ENCODE measurements around the gene LNPK.
A peak's percentile ranks its signal among the peaks of the same experiment; 100 is the strongest.

The LNPK gene

DNA sequence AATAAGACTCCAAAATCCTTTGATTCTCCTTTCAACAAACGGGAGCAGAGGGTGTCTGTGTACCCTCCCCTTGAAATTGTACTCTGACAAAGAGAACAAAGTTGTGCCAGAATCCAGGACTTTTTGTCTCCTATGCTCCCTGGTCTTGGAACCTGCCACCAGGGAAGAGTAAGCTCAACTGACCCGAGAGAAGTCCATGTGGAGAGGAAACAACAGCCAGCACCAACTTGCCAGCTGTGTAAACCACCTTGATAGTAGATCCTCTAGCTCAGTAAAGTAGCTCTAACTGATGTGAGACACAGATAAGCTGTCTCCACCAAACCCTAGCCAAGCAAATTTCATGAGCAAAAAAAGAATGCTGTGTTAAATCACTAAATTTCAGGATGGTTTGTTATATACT, 46.9 kb downstream of the LNPK start:
- H3K4me3 ChIP-seq, result no peak overlapping the region
- in situ Hi-C loops (cut with MboI; ENCODE audit: low sequenced_read_pairs), result no loop called here
- no peaks in the 10 kb centered on the region; the same call in 1 of the 2 replicates for H3K36me3 ChIP-seq (replicated peaks)
- no peaks in the 10 kb centered on the region; the same call in 1 of the 2 replicates for H3K4me1 ChIP-seq
- DNase-seq (ENCODE audit: low spot score in 2 of 2), result no peak
- H3K27me3 ChIP-seq (ENCODE audit: low read depth), result no peaks in the 10 kb centered on the region
- H3K9me3 ChIP-seq, result no peaks in the 10 kb centered on the region

GRCh38 chr2:175950512-175950911, 51.6 kb downstream of the LNPK start:
- H3K27me3 ChIP-seq (ENCODE audit: low read depth), result no peaks in the 10 kb centered on the region
- H3K4me3 ChIP-seq, result no peak overlapping the region
- H3K9me3 ChIP-seq, result no peaks in the 10 kb centered on the region
- in situ Hi-C loops (cut with MboI; ENCODE audit: low sequenced_read_pairs), result no loop called here
- H3K4me1 ChIP-seq, result no peaks in the 10 kb centered on the region; the same call in 1 of the 2 replicates
- DNase-seq (ENCODE audit: low spot score in 2 of 2), result no peak
- peaks cover 3% of the 10 kb centered on the region; the same call in 1 of the 2 replicates for H3K36me3 ChIP-seq (replicated peaks)

- H3K4me3 ChIP-seq, result no peak overlapping the region
- no peaks in the 10 kb centered on the region for H3K4me1 ChIP-seq
- peak in 1 of 2 experiments; percentile 2 for DNase-seq (ENCODE audit: low spot score in 2 of 2)
- H3K36me3 ChIP-seq (replicated peaks), result peaks cover 7% of the 10 kb centered on the region; the same call in 1 of the 2 replicates
- H3K9me3 ChIP-seq, result no peaks in the 10 kb centered on the region
- in situ Hi-C loops (cut with MboI; ENCODE audit: low sequenced_read_pairs), result no loop called here
- H3K27me3 ChIP-seq (ENCODE audit: low read depth), result no peaks in the 10 kb centered on the region
These were observed 53.9 kb downstream of the LNPK start for GRCh38 chr2:175948191-175948590.

DNA sequence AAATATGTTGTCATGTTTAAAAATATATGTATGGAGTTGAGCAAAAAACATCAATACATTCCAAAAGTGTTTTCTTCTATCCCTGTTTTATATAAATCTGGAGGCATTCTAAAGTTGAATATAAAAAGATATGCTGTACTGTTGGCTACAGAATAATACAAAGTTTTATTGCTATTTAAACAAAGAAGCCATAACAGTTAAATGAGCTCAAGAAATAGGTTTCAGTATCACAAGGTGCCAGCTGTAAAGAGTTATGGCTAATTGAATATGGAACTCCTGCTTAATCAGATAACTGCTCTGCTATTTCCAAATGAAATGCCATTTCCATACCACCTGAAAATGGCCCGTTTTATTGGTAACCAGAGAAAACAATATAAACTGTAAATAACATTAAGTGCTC, 55.0 kb downstream of the LNPK start:
- no peak overlapping the region for H3K4me3 ChIP-seq
- no peaks in the 10 kb centered on the region for H3K9me3 ChIP-seq
- peaks cover 7% of the 10 kb centered on the region; the same call in 1 of the 2 replicates for H3K36me3 ChIP-seq (replicated peaks)
- in situ Hi-C loops (cut with MboI; ENCODE audit: low sequenced_read_pairs), result no loop called here
- H3K27me3 ChIP-seq (ENCODE audit: low read depth), result no peaks in the 10 kb centered on the region
- H3K4me1 ChIP-seq, result no peaks in the 10 kb centered on the region
- DNase-seq (ENCODE audit: low spot score in 2 of 2), result peak in 1 of 2 experiments; percentile 1

DNA sequence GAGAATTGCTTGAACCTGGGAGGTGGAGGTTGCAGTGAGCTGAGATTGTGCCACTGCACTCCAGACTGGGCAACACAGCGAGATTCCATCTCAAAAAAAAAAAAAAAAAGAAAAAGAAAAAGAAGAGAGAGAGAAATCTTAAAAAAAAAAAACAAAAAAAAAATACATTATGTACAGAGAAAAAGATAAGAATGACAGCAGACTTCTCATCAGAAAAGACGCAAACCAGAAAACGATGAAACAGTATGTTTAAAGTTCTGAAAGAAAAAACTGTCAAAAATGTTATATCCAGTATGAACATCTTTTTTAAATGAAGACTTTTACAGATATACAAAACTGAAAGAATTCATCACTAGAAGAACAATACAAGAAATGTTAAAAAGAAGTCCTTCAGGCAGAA, 60.4 kb downstream of the LNPK start:
- H3K4me3 ChIP-seq, result no peak overlapping the region
- no peaks in the 10 kb centered on the region for H3K4me1 ChIP-seq
- in situ Hi-C loops (cut with MboI; ENCODE audit: low sequenced_read_pairs), result no loop called here
- H3K36me3 ChIP-seq (replicated peaks), result peaks cover 7% of the 10 kb centered on the region; the same call in 1 of the 2 replicates
- H3K9me3 ChIP-seq, result no peaks in the 10 kb centered on the region
- no peaks in the 10 kb centered on the region for H3K27me3 ChIP-seq (ENCODE audit: low read depth)
- peak in 1 of 2 experiments; percentile 2 for DNase-seq (ENCODE audit: low spot score in 2 of 2)

DNA sequence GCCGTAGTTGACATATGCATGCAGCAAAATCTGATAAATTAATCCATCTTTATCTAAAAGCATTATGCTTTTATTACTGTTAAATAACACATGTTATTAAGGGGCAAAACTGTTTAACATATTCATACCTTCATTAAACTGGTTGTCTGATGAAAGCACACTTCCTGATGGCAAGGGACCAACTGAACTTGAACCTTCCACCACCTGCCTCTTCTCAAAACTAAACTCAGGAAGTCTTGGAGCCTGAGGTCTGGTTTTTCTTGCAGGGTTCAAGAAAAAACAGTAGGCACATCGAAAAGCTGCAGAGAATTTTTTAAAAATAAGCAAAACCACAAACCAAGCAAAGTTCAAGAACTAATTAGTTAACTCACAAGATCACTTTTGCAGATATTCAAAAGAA, 64.9 kb downstream of the LNPK start:
- H3K9me3 ChIP-seq, result no peaks in the 10 kb centered on the region
- H3K4me3 ChIP-seq, result no peak overlapping the region
- in situ Hi-C loops (cut with MboI; ENCODE audit: low sequenced_read_pairs), result no loop called here
- no peaks in the 10 kb centered on the region for H3K4me1 ChIP-seq
- no peaks in the 10 kb centered on the region for H3K27me3 ChIP-seq (ENCODE audit: low read depth)
- H3K36me3 ChIP-seq (replicated peaks), result no peaks in the 10 kb centered on the region; the same call in 1 of the 2 replicates
- DNase-seq (ENCODE audit: low spot score in 2 of 2), result no peak

- in situ Hi-C loops (cut with MboI; ENCODE audit: low sequenced_read_pairs), result no loop called here
- H3K4me3 ChIP-seq, result no peak overlapping the region
- DNase-seq (ENCODE audit: low spot score in 2 of 2), result no peak
These were observed 66.5 kb downstream of the LNPK start for GRCh38 chr2:175935289-175936181.

GRCh38 chr2:175932675-175933074, 69.4 kb downstream of the LNPK start:
- H3K4me1 ChIP-seq, result no peaks in the 10 kb centered on the region
- no peaks in the 10 kb centered on the region for H3K27me3 ChIP-seq (ENCODE audit: low read depth)
- H3K4me3 ChIP-seq, result no peak overlapping the region
- in situ Hi-C loops (cut with MboI; ENCODE audit: low sequenced_read_pairs), result no loop called here
- no peak for DNase-seq (ENCODE audit: low spot score in 2 of 2)
- H3K9me3 ChIP-seq, result no peaks in the 10 kb centered on the region
- peaks cover 4% of the 10 kb centered on the region for H3K36me3 ChIP-seq (replicated peaks)

More at GRCh38 chr2:175935289-175936181, 66.5 kb downstream of the LNPK start:
- Histone ChIP-seq H3K9me3 (no peaks in the 10 kb centered on the region), H3K27me3 (ENCODE audit: low read depth) (no peaks in the 10 kb centered on the region), H3K36me3 (replicated peaks) (no peaks in the 10 kb centered on the region; the same call in 1 of the 2 replicates), H3K4me1 (no peaks in the 10 kb centered on the region)

DNA sequence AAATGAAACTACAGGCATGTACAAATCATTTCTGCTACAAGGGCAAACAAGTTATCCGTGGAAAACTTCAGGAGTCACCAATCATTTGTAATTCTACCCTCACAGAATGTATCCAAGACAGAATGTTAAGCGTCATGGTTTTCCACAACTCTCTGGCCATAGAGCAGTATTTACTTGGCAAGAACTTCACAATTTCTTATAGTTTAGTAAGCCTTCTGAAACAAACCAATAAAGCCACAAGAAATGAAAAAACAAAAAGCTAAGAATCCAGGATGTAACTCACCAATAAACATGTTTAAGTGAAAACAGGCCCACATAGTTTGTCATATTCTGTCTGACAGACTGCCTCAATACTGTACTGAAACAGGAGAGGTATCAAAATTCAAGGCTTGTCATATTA, 70.3 kb downstream of the LNPK start:
- H3K4me3 ChIP-seq, result no peak overlapping the region
- in situ Hi-C loops (cut with MboI; ENCODE audit: low sequenced_read_pairs), result no loop called here
- no peaks in the 10 kb centered on the region for H3K9me3 ChIP-seq
- DNase-seq (ENCODE audit: low spot score in 2 of 2), result no peak
- H3K36me3 ChIP-seq (replicated peaks), result peaks cover 4% of the 10 kb centered on the region
- no peaks in the 10 kb centered on the region for H3K4me1 ChIP-seq
- no peaks in the 10 kb centered on the region for H3K27me3 ChIP-seq (ENCODE audit: low read depth)

GRCh38 chr2:175930504-175930903, 71.6 kb downstream of the LNPK start:
- Histone ChIP-seq H3K36me3 (replicated peaks) (peaks cover 4% of the 10 kb centered on the region), H3K9me3 (no peaks in the 10 kb centered on the region), H3K4me1 (no peaks in the 10 kb centered on the region), H3K4me3 (no peak overlapping the region), H3K27me3 (ENCODE audit: low read depth) (no peaks in the 10 kb centered on the region)
- no peak for DNase-seq (ENCODE audit: low spot score in 2 of 2)
- in situ Hi-C loops (cut with MboI; ENCODE audit: low sequenced_read_pairs), result no loop called here

GRCh38 chr2:175929850-175930249, 72.2 kb downstream of the LNPK start:
- in situ Hi-C loops (cut with MboI; ENCODE audit: low sequenced_read_pairs), result no loop called here
- H3K36me3 ChIP-seq (replicated peaks), result peaks cover 4% of the 10 kb centered on the region
- DNase-seq (ENCODE audit: low spot score in 2 of 2), result no peak
- no peaks in the 10 kb centered on the region for H3K27me3 ChIP-seq (ENCODE audit: low read depth)
- H3K4me3 ChIP-seq, result no peak overlapping the region
- no peaks in the 10 kb centered on the region for H3K4me1 ChIP-seq
- no peaks in the 10 kb centered on the region for H3K9me3 ChIP-seq

GRCh38 chr2:175926272-175926671, 75.8 kb downstream of the LNPK start:
- Histone ChIP-seq H3K36me3 (replicated peaks) (peaks cover 4% of the 10 kb centered on the region), H3K4me1 (no peaks in the 10 kb centered on the region), H3K9me3 (no peaks in the 10 kb centered on the region), H3K27me3 (ENCODE audit: low read depth) (no peaks in the 10 kb centered on the region), H3K4me3 (no peak overlapping the region)
- in situ Hi-C loops (cut with MboI; ENCODE audit: low sequenced_read_pairs), result no loop called here
- DNase-seq (ENCODE audit: low spot score in 2 of 2), result no peak

GRCh38 chr2:175922160-175922559, 79.9 kb downstream of the LNPK start:
- Histone ChIP-seq H3K27me3 (ENCODE audit: low read depth) (no peaks in the 10 kb centered on the region), H3K36me3 (replicated peaks) (no peaks in the 10 kb centered on the region; the same call in 1 of the 2 replicates), H3K4me1 (no peaks in the 10 kb centered on the region), H3K4me3 (no peak overlapping the region), H3K9me3 (no peaks in the 10 kb centered on the region)
- DNase-seq (ENCODE audit: low spot score in 2 of 2), result no peak
- in situ Hi-C loops (cut with MboI; ENCODE audit: low sequenced_read_pairs), result no loop called here

- Histone ChIP-seq H3K4me3 (no peak overlapping the region), H3K36me3 (replicated peaks) (no peaks in the 10 kb centered on the region), H3K4me1 (no peaks in the 10 kb centered on the region), H3K27me3 (ENCODE audit: low read depth) (no peaks in the 10 kb centered on the region), H3K9me3 (no peaks in the 10 kb centered on the region)
- in situ Hi-C loops (cut with MboI; ENCODE audit: low sequenced_read_pairs), result no loop called here
- DNase-seq (ENCODE audit: low spot score in 2 of 2), result no peak
These were observed 83.1 kb downstream of the LNPK start for GRCh38 chr2:175918935-175919334.

Data from HAP-1 (cell line).